HCT116 (cell line): ENCODE data around the gene PGA4. TPM values are rescaled to one million over a fixed set of nuclear protein-coding genes. Genes with fewer than 3 reads are reported as not detected.

Experiments
- ATAC-seq: fragments of 200-7000 bp; cut with Tn5 transposase; 2 replicates; pipeline ENCODE4 v1.9.1; 2020; ENCODE audit warnings: mild to moderate bottlenecking, moderate library complexity
- BruUV-seq: library from RNA; stranded (reverse); fragments of 400-500 nt; replicated peaks from 2 replicates; lab custom pipeline; 2021; lab: Mats Ljungman, UMichigan
- CTCF ChIA-PET: fragments of 300-600 bp; sonication (Branson Sonifier 250); formaldehyde crosslinking; loops from one replicate; lab custom pipeline; 2021; ENCODE audit warnings: antibody characterized with exemption; lab: Charles Lee
- POLR2A ChIA-PET: fragments of 300-600, 350-600 bp; sonication (Branson Sonifier 250); formaldehyde crosslinking; loops from one replicate; lab custom pipeline; 2021; ENCODE audit warnings: antibody characterized with exemption; lab: Charles Lee
- RAD21 ChIA-PET, 2 experiments: fragments of 300-600 bp; sonication (Branson Sonifier 250); formaldehyde crosslinking; loops; one replicate each; lab custom pipeline; 2023; ENCODE audit warnings: low total read pairs in 2 of 2; ENCODE audit not compliant: uncharacterized antibody in 2 of 2, unreplicated experiment in 2 of 2, low non-redundant PET in 1 of 2; lab: Charles Lee
- DNase-seq: peaks from one replicate; pipeline ENCODE4 v3.0.0-alpha.2; 2010; ENCODE audit warnings: low read depth, low spot score
- H2AFZ ChIP-seq: fragments of 200-600 bp; shearing (Covaris generic), sonication (generic); 2 replicates; pipeline ENCODE4 v1.6.1; 2017; ENCODE audit warnings: low read depth, mixed run types, mixed read lengths, antibody characterized with exemption, low read length; ENCODE audit not compliant: poor library complexity, severe bottlenecking
- H3K27ac ChIP-seq: 2 replicates; pipeline ENCODE4 v1.5.1; 2012; ENCODE audit warnings: low read depth, low read length
- H3K27me3 ChIP-seq: fragments of 200-600 bp; sonication (generic); 2 replicates; pipeline ENCODE4 v1.6.1; 2016; ENCODE audit warnings: mixed run types, low read length, mixed read lengths; ENCODE audit not compliant: insufficient read depth
- H3K36me3 ChIP-seq, 2 experiments: fragments of 200-500 bp in 1 of 2; fragments of 200-600 bp in 1 of 2; sonication (Bioruptor generic) in 1 of 2; sonication (generic) in 1 of 2; 2 replicates each; pipeline versions ENCODE4 v1.5.1 to v1.6.1; 2014 to 2016; ENCODE audit warnings: low read length in 2 of 2, inconsistent platforms in 1 of 2, mixed read lengths in 1 of 2, mixed run types in 1 of 2; ENCODE audit not compliant: insufficient read depth in 2 of 2, control insufficient read depth in 1 of 2
- H3K4me1 ChIP-seq, 2 experiments: fragments of 200-600 bp in 1 of 2; sonication (generic) in 1 of 2; 2 replicates each; pipeline versions ENCODE4 v1.5.1 to v1.6.1; 2012 to 2017; ENCODE audit warnings: low read length in 2 of 2, inconsistent platforms in 1 of 2, mild to moderate bottlenecking in 1 of 2, mixed read lengths in 1 of 2, mixed run types in 1 of 2, moderate library complexity in 1 of 2; ENCODE audit not compliant: insufficient read depth in 2 of 2, control insufficient read depth in 1 of 2
- H3K4me2 ChIP-seq: fragments of 200-600 bp; sonication (generic); 2 replicates; pipeline ENCODE4 v1.6.1; 2017; ENCODE audit warnings: mixed run types, low read length, mixed read lengths
- H3K4me3 ChIP-seq, 2 experiments: fragments of 200-600 bp in 1 of 2; sonication (generic) in 1 of 2; replicated peaks in 1 of 2; 2 replicates each; pipeline ENCODE4 v1.5.1; 2011 to 2016; ENCODE audit warnings: low read length in 2 of 2, control low read depth in 1 of 2, low read depth in 1 of 2, mild to moderate bottlenecking in 1 of 2, mixed read lengths in 1 of 2, mixed run types in 1 of 2
- H3K79me2 ChIP-seq: fragments of 200-600 bp; sonication (generic); 2 replicates; pipeline ENCODE4 v1.6.1; 2017; ENCODE audit warnings: mild to moderate bottlenecking, mixed run types, low read length, moderate library complexity, mixed read lengths; ENCODE audit not compliant: insufficient read depth
- H3K9ac ChIP-seq: fragments of 200-600 bp; sonication (generic); 2 replicates; pipeline ENCODE4 v1.6.1; 2016; ENCODE audit warnings: low read length, mixed read lengths
- H3K9me2 ChIP-seq: fragments of 200-600 bp; sonication (generic), shearing (Covaris generic); 2 replicates; pipeline ENCODE4 v1.6.1; 2017; ENCODE audit warnings: mixed run types, mild to moderate bottlenecking, moderate library complexity; ENCODE audit not compliant: insufficient read depth
- H3K9me3 ChIP-seq, 2 experiments: fragments of 200-500 bp in 1 of 2; fragments of 200-600 bp in 1 of 2; sonication (Bioruptor generic) in 1 of 2; sonication (generic) in 1 of 2; 2 replicates each; pipeline ENCODE4 v1.6.1; 2014 to 2017; ENCODE audit warnings: low read length in 2 of 2, mixed read lengths in 2 of 2, inconsistent platforms in 1 of 2, low read depth in 1 of 2, mild to moderate bottlenecking in 1 of 2, mixed run types in 1 of 2, moderate library complexity in 1 of 2; ENCODE audit not compliant: control insufficient read depth in 1 of 2, insufficient read depth in 1 of 2
- H4K20me1 ChIP-seq: fragments of 200-600 bp; sonication (generic), shearing (Covaris generic); 2 replicates; pipeline ENCODE4 v1.6.1; 2017; ENCODE audit warnings: mixed run types, mild to moderate bottlenecking, moderate library complexity; ENCODE audit not compliant: insufficient read depth
- ATF3 ChIP-seq: IDR thresholded peaks from 2 replicates; pipeline ENCODE4 v1.6.1; 2012
- CEBPB ChIP-seq: IDR thresholded peaks from 2 replicates; pipeline ENCODE4 v1.6.1; 2012; ENCODE audit warnings: low read depth
- ELF1 ChIP-seq: IDR thresholded peaks from 2 replicates; pipeline ENCODE4 v1.6.1; 2012; ENCODE audit warnings: low read depth, borderline replicate concordance
- EZH2 ChIP-seq: fragments of 200-600 bp; sonication (generic); IDR thresholded peaks from 2 replicates; pipeline ENCODE4 v1.6.1; 2017; ENCODE audit warnings: antibody characterized with exemption, mixed run types
- POLR2A ChIP-seq: IDR thresholded peaks from 2 replicates; pipeline ENCODE4 v1.7.0; 2011; ENCODE audit warnings: borderline replicate concordance; ENCODE audit not compliant: insufficient read depth, insufficient read length; ENCODE audit errors: extremely low read depth
- POLR2AphosphoS5 ChIP-seq: IDR thresholded peaks from 2 replicates; pipeline ENCODE4 v1.6.1; 2011; ENCODE audit warnings: mild to moderate bottlenecking, low read depth, low read length, moderate library complexity
- RAD21 ChIP-seq: IDR thresholded peaks from 2 replicates; pipeline ENCODE4 v1.6.1; 2012; ENCODE audit warnings: low read depth, mild to moderate bottlenecking
- REST ChIP-seq: IDR thresholded peaks from 2 replicates; pipeline ENCODE4 v1.6.1; 2012; ENCODE audit warnings: low read depth
- SIN3A ChIP-seq: IDR thresholded peaks from 2 replicates; pipeline ENCODE4 v1.6.1; 2012; ENCODE audit warnings: low read depth
- YY1 ChIP-seq: IDR thresholded peaks from 2 replicates; pipeline ENCODE4 v1.6.1; 2011; ENCODE audit warnings: low read length, low read depth, moderate library complexity, mild to moderate bottlenecking; ENCODE audit not compliant: insufficient replicate concordance; ENCODE audit errors: extremely low read depth
- ZBTB33 ChIP-seq: IDR thresholded peaks from 2 replicates; pipeline ENCODE4 v1.6.1; 2011; ENCODE audit warnings: mild to moderate bottlenecking, low read length, moderate library complexity; ENCODE audit not compliant: insufficient replicate concordance; ENCODE audit errors: extremely low read depth
- ZFX ChIP-seq: fragments of 450-650 bp; IDR thresholded peaks from 2 replicates; pipeline ENCODE4 v1.6.1; 2017
- intact Hi-C: fragments of 100-400 bp; cut with micrococcal nuclease; formaldehyde crosslinking; loops from 2 replicates; pipeline ENCODE4 v1.10.0; 2022
- total RNA-seq: library from RNA; stranded (reverse); gene quantifications from one replicate; pipeline ENCODE4 v1.2.1, GENCODE V29; 2021; ENCODE audit not compliant: unreplicated experiment

Gene PGA4
- total RNA-seq, 1 experiment from 2014 or later = not detected

GRCh38 chr11:61174273-61174672 is 47.9 kb upstream of the PGA4 start:
- Histone ChIP-seq H3K27ac (no peak overlapping the region), H3K4me2 (no peak overlapping the region), H3K4me3 (no peak overlapping the region), H4K20me1 (no peaks in the 10 kb centered on the region), H3K4me1 (no peaks in the 10 kb centered on the region), H3K36me3 (no peaks in the 10 kb centered on the region), H3K79me2 (no peaks in the 10 kb centered on the region), H2AFZ (no peak overlapping the region), H3K9me2 (no peaks in the 10 kb centered on the region), H3K27me3 (0 out of 2 replicates have a peak, but pooled peaks cover 3% of the 10 kb centered on the region), H3K9ac (no peak overlapping the region), H3K9me3 (no peaks in the 10 kb centered on the region)
- RAD21 ChIA-PET = no interaction called here
- CTCF ChIA-PET = no interaction called here
- TF ChIP-seq ZBTB33 (no peak), ELF1 (no peak), YY1 (no peak), POLR2AphosphoS5 (no peak), RAD21 (no peak)
- POLR2A ChIA-PET = no interaction called here
- intact Hi-C loops = no loop called here
- DNase-seq = no peak
- no peak for ATAC-seq
- no TSS peak for BruUV-seq

- no peak overlapping the region for H2AFZ ChIP-seq
- H3K27me3 ChIP-seq = 0 out of 2 replicates have a peak, but pooled peaks cover 3% of the 10 kb centered on the region
- ChIA-PET RAD21 (no interaction called here), POLR2A (no interaction called here), CTCF (no interaction called here)
- no peak overlapping the region for H3K4me3 ChIP-seq
- no peaks in the 10 kb centered on the region for H4K20me1 ChIP-seq
- DNase-seq (no peak), ATAC-seq (no peak)
- H3K4me2 ChIP-seq = no peak overlapping the region
- no peak overlapping the region for H3K9ac ChIP-seq
- intact Hi-C loops = no loop called here
- no peaks in the 10 kb centered on the region for H3K79me2 ChIP-seq
- no peaks in the 10 kb centered on the region for H3K9me2 ChIP-seq
- no peaks in the 10 kb centered on the region for H3K9me3 ChIP-seq
- no peaks in the 10 kb centered on the region for H3K4me1 ChIP-seq
- BruUV-seq = no TSS peak
- no peak overlapping the region for H3K27ac ChIP-seq
- no peaks in the 10 kb centered on the region for H3K36me3 ChIP-seq
- no peak for TF ChIP-seq CEBPB
- TF ChIP-seq EZH2 = no peak
- no peak for TF ChIP-seq RAD21
- TF ChIP-seq POLR2AphosphoS5 = no peak
- TF ChIP-seq ATF3 = no peak
- TF ChIP-seq YY1 = no peak
- TF ChIP-seq POLR2A = no peak
- TF ChIP-seq SIN3A = no peak
- TF ChIP-seq ZFX = no peak
- no peak for TF ChIP-seq REST
- no peak for TF ChIP-seq ZBTB33
Observed at GRCh38 chr11:61174949-61175348, 47.2 kb upstream of the PGA4 start.
